OCI-LY1 (cell line): ENCODE results near the gene COL6A3.

Experiments used
- H2AFZ ChIP-seq: fragments of 200-600 bp; sonication (generic), shearing (Covaris generic); 2 replicates; pipeline ENCODE4 v1.6.0; 2014; ENCODE audit warnings: antibody characterized with exemption, mild to moderate bottlenecking, low read length
- H3F3A ChIP-seq: fragments of 200-600 bp; sonication (generic), shearing (Covaris generic); 2 replicates; pipeline ENCODE4 v1.6.0; 2014; ENCODE audit warnings: mild to moderate bottlenecking, antibody characterized with exemption, low read length, moderate library complexity; ENCODE audit not compliant: insufficient read depth
- H3K27ac ChIP-seq: fragments of 200-600 bp; sonication (generic); 2 replicates; pipeline ENCODE4 v1.5.1; 2014; ENCODE audit warnings: low read length, mixed run types, mild to moderate bottlenecking, low read depth; ENCODE audit not compliant: poor library complexity, severe bottlenecking
- H3K27me3 ChIP-seq: fragments of 200-600 bp; sonication (generic); 2 replicates; pipeline ENCODE4 v1.6.0; 2014; ENCODE audit warnings: antibody characterized with exemption, mild to moderate bottlenecking, low read length, moderate library complexity; ENCODE audit not compliant: insufficient read depth
- H3K36me3 ChIP-seq: fragments of 200-600 bp; sonication (generic); 2 replicates; pipeline ENCODE4 v1.6.1; 2014; ENCODE audit warnings: mild to moderate bottlenecking, antibody characterized with exemption, low read length, moderate library complexity, mixed read lengths; ENCODE audit not compliant: insufficient read depth
- H3K4me1 ChIP-seq: fragments of 200-600 bp; sonication (generic); 2 replicates; pipeline ENCODE4 v1.5.1; 2014; ENCODE audit warnings: mild to moderate bottlenecking, low read length, moderate library complexity; ENCODE audit not compliant: insufficient read depth, severe bottlenecking
- H3K4me2 ChIP-seq: fragments of 200-600 bp; sonication (generic), shearing (Covaris generic); 2 replicates; pipeline ENCODE4 v1.6.1; 2014; ENCODE audit warnings: low read length
- H3K4me3 ChIP-seq: fragments of 200-600 bp; sonication (generic); 2 replicates; pipeline ENCODE4 v1.5.1; 2014; ENCODE audit warnings: low read length, low read depth, mild to moderate bottlenecking, mixed read lengths; ENCODE audit not compliant: poor library complexity, severe bottlenecking
- H3K79me2 ChIP-seq: fragments of 200-600 bp; shearing (Covaris generic); 2 replicates; pipeline ENCODE4 v1.6.1; 2016; ENCODE audit warnings: mixed run types, low read length, mixed read lengths; ENCODE audit not compliant: insufficient read depth
- H3K9ac ChIP-seq: fragments of 200-600 bp; sonication (generic), shearing (Covaris generic); 2 replicates; pipeline ENCODE4 v1.6.1; 2014; ENCODE audit warnings: mild to moderate bottlenecking, low read length, mixed read lengths
- H3K9me2 ChIP-seq: fragments of 200-600 bp; sonication (generic), shearing (Covaris generic); 2 replicates; pipeline ENCODE4 v1.6.1; 2014; ENCODE audit warnings: low read depth, mild to moderate bottlenecking, low read length, mixed read lengths
- H3K9me3 ChIP-seq: fragments of 200-600 bp; shearing (Covaris generic); 2 replicates; pipeline ENCODE4 v1.6.1; 2014; ENCODE audit warnings: low read length, mixed read lengths
- H4K20me1 ChIP-seq: fragments of 200-600 bp; sonication (generic), shearing (Covaris generic); 2 replicates; pipeline ENCODE4 v1.6.0; 2016; ENCODE audit warnings: mild to moderate bottlenecking, low read length; ENCODE audit not compliant: insufficient read depth
- CTCF ChIP-seq: fragments of 200-600 bp; sonication (generic), shearing (Covaris generic); IDR thresholded peaks from 2 replicates; pipeline ENCODE4 v1.5.1; 2017; ENCODE audit warnings: mild to moderate bottlenecking, antibody characterized with exemption, low read length, moderate library complexity, mixed read lengths
- EZH2 ChIP-seq: fragments of 200-600 bp; sonication (generic), shearing (Covaris generic); IDR thresholded peaks from 2 replicates; pipeline ENCODE4 v1.8.0; 2017; ENCODE audit warnings: borderline replicate concordance, mixed run types, mild to moderate bottlenecking, antibody characterized with exemption, low read length, moderate library complexity, mixed read lengths

The COL6A3 gene

GRCh38 chr2:237343993-237344392, 70.0 kb downstream of the COL6A3 start:
- Histone ChIP-seq H3K9ac (no peak overlapping the region), H3K79me2 (no peaks in the 10 kb centered on the region), H2AFZ (no peak overlapping the region), H3F3A (no peaks in the 10 kb centered on the region), H3K9me2 (no peaks in the 10 kb centered on the region), H4K20me1 (no peaks in the 10 kb centered on the region), H3K4me2 (no peak overlapping the region), H3K4me3 (no peak overlapping the region), H3K36me3 (no peaks in the 10 kb centered on the region), H3K9me3 (no peaks in the 10 kb centered on the region), H3K27me3 (no peaks in the 10 kb centered on the region), H3K27ac (no peak overlapping the region), H3K4me1 (no peaks in the 10 kb centered on the region)
- no peak for TF ChIP-seq CTCF
- no peak for TF ChIP-seq EZH2

DNA sequence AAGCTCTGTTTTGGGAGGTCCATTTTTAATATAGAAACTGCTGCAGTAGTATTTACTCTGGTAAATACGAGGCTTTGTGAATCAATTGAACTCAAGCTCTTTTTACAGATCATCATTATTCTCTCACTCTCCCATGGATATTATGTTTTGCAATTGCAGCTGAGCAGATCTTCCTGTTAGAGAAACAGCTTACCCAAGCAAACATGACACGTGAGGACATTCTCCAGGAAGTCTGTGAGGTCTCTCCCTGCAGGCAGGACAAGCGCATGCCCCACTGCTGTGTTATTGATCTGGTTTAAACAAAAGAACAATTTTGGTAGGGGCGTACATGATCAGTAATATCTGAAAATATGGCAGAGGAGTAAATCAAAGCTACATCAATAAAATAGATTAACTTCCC, 72.1 kb downstream of the COL6A3 start:
- H2AFZ ChIP-seq: no peak overlapping the region
- TF ChIP-seq EZH2: no peak
- TF ChIP-seq CTCF: no peak
- H3F3A ChIP-seq: no peaks in the 10 kb centered on the region
- no peaks in the 10 kb centered on the region for H4K20me1 ChIP-seq
- H3K9me3 ChIP-seq: no peaks in the 10 kb centered on the region
- H3K79me2 ChIP-seq: no peaks in the 10 kb centered on the region
- no peak overlapping the region for H3K27ac ChIP-seq
- H3K9me2 ChIP-seq: no peaks in the 10 kb centered on the region
- no peaks in the 10 kb centered on the region for H3K27me3 ChIP-seq
- H3K4me3 ChIP-seq: no peak overlapping the region
- H3K4me1 ChIP-seq: no peaks in the 10 kb centered on the region
- no peak overlapping the region for H3K9ac ChIP-seq
- no peak overlapping the region for H3K4me2 ChIP-seq
- H3K36me3 ChIP-seq: no peaks in the 10 kb centered on the region

- no peak for TF ChIP-seq EZH2
- no peak for TF ChIP-seq CTCF
- H3K27ac ChIP-seq: no peak overlapping the region
Observed at GRCh38 chr2:237337586-237337985, 76.4 kb downstream of the COL6A3 start.

More at GRCh38 chr2:237337586-237337985, 76.4 kb downstream of the COL6A3 start:
- Histone ChIP-seq H3K36me3 (no peaks in the 10 kb centered on the region), H3K4me1 (no peaks in the 10 kb centered on the region), H3K4me2 (no peak overlapping the region), H3K9ac (no peak overlapping the region), H4K20me1 (no peaks in the 10 kb centered on the region), H3K79me2 (no peaks in the 10 kb centered on the region), H3K9me3 (no peaks in the 10 kb centered on the region), H3K9me2 (no peaks in the 10 kb centered on the region), H3K4me3 (no peak overlapping the region), H2AFZ (no peak overlapping the region), H3F3A (no peaks in the 10 kb centered on the region), H3K27me3 (no peaks in the 10 kb centered on the region)
